Kidney epithelial cell (primary cell): Measurements from ENCODE around the gene BCS1L. TPM values are rescaled to one million over a fixed set of nuclear protein-coding genes. Genes with fewer than 3 reads are reported as not detected.

Experiments used
- DNase-seq: peaks from one replicate; pipeline ENCODE4 v3.0.0-alpha.2; 2010; ENCODE audit warnings: low read depth
- H3K27me3 ChIP-seq: 2 replicates; pipeline ENCODE4 v1.6.0; 2011; ENCODE audit warnings: low read length; ENCODE audit not compliant: control insufficient read depth, insufficient read depth
- H3K36me3 ChIP-seq: 2 replicates; pipeline ENCODE4 v1.5.1; 2011; ENCODE audit warnings: low read length; ENCODE audit not compliant: control insufficient read depth, insufficient read depth
- H3K4me3 ChIP-seq: 2 replicates; pipeline ENCODE4 v1.5.1; 2011; ENCODE audit warnings: low read depth, mild to moderate bottlenecking, control low read depth, low read length
- CTCF ChIP-seq: IDR thresholded peaks from 2 replicates; pipeline ENCODE4 v1.5.1; 2011; ENCODE audit warnings: mild to moderate bottlenecking, moderate library complexity, low read length, control low read depth, inconsistent platforms; ENCODE audit not compliant: insufficient read depth, poor library complexity, severe bottlenecking
- total RNA-seq: library from RNA; depleted of rRNA; stranded (reverse); fragments of >200 nt; gene quantifications from 2 replicates; pipeline ENCODE4 v1.2.3, GENCODE V29; 2015

The BCS1L gene
- total RNA-seq, 1 donor from 2014 or later, result 36.4 TPM

- TF ChIP-seq CTCF, result no peak
- no peak overlapping the region for H3K4me3 ChIP-seq
- DNase-seq, result no peak
- H3K27me3 ChIP-seq, result no peaks in the 10 kb centered on the region
- H3K36me3 ChIP-seq, result no peaks in the 10 kb centered on the region
These were observed 36.1 kb upstream of the BCS1L start for GRCh38 chr2:218623366-218623705.

- H3K27me3 ChIP-seq, result no peaks in the 10 kb centered on the region
- DNase-seq, result no peak
- no peak for TF ChIP-seq CTCF
- no peaks in the 10 kb centered on the region for H3K36me3 ChIP-seq
- H3K4me3 ChIP-seq, result no peak overlapping the region
These were observed 33.1 kb upstream of the BCS1L start for GRCh38 chr2:218626369-218626768.

- no peaks in the 10 kb centered on the region for H3K27me3 ChIP-seq
- H3K36me3 ChIP-seq, result no peaks in the 10 kb centered on the region
- no peak for DNase-seq
- no peak overlapping the region for H3K4me3 ChIP-seq
- no peak for TF ChIP-seq CTCF
These were observed 31.5 kb upstream of the BCS1L start for GRCh38 chr2:218627939-218628338.

- no peak for TF ChIP-seq CTCF
- no peaks in the 10 kb centered on the region for H3K36me3 ChIP-seq
- DNase-seq, result no peak
- no peaks in the 10 kb centered on the region for H3K27me3 ChIP-seq
- no peak overlapping the region for H3K4me3 ChIP-seq
These were observed 27.6 kb upstream of the BCS1L start for GRCh38 chr2:218631837-218632236.

GRCh38 chr2:218635719-218636118 lies 23.8 kb upstream of the BCS1L start:
- no peaks in the 10 kb centered on the region for H3K27me3 ChIP-seq
- H3K36me3 ChIP-seq, result peaks cover 1% of the 10 kb centered on the region
- TF ChIP-seq CTCF, result no peak

GRCh38 chr2:218638372-218638771 lies 21.1 kb upstream of the BCS1L start:
- Histone ChIP-seq H3K36me3 (peaks cover 4% of the 10 kb centered on the region), H3K4me3 (no peak overlapping the region), H3K27me3 (no peaks in the 10 kb centered on the region)
- no peak for TF ChIP-seq CTCF
- no peak for DNase-seq

More at GRCh38 chr2:218635719-218636118, 23.8 kb upstream of the BCS1L start:
- no peak overlapping the region for H3K4me3 ChIP-seq
- DNase-seq, result no peak
